PC-9 (cell line): ENCODE measurements around the gene SLC13A4. TPM values are rescaled to one million over a fixed set of nuclear protein-coding genes. Genes with fewer than 3 reads are reported as not detected.

ENCODE experiments used
- BruUV-seq: library from RNA; stranded (reverse); fragments of 400-500 nt; replicated peaks from 2 replicates; lab custom pipeline; 2021; lab: Mats Ljungman, UMichigan
- CTCF ChIA-PET: fragments of 300-600 bp; sonication (Branson Sonifier 250); formaldehyde crosslinking; loops from one replicate; lab custom pipeline; 2022; ENCODE audit warnings: antibody characterized with exemption; lab: Charles Lee
- POLR2A ChIA-PET: fragments of 300-600 bp; sonication (Branson Sonifier 250); formaldehyde crosslinking; loops from one replicate; lab custom pipeline; 2022; ENCODE audit warnings: antibody characterized with exemption; ENCODE audit not compliant: unreplicated experiment; lab: Charles Lee
- DNase-seq, 2 experiments: peaks; one replicate each; pipeline versions ENCODE4 v3.0.0 to v3.0.0-alpha.2; 2015 to 2022; ENCODE audit warnings: mixed read lengths in 1 of 2
- H2AFZ ChIP-seq: fragments of 200-600 bp; sonication (generic); 2 replicates; pipeline ENCODE4 v1.8.1; 2017; ENCODE audit warnings: antibody characterized with exemption
- H3F3A ChIP-seq: fragments of 200-600 bp; sonication (generic); 2 replicates; pipeline ENCODE4 v1.8.1; 2017; ENCODE audit warnings: antibody characterized with exemption, mild to moderate bottlenecking, low read depth; ENCODE audit not compliant: insufficient read depth
- H3K27ac ChIP-seq: fragments of 200-600 bp; sonication (generic); 2 replicates; pipeline ENCODE4 v1.6.1; 2016; ENCODE audit warnings: mixed run types
- H3K27me3 ChIP-seq: fragments of 200-600 bp; sonication (generic); 2 replicates; pipeline ENCODE4 v1.6.1; 2016; ENCODE audit warnings: low read depth, mixed run types; ENCODE audit not compliant: insufficient read depth
- H3K36me3 ChIP-seq: fragments of 200-600 bp; sonication (generic); 2 replicates; pipeline ENCODE4 v1.6.1; 2016; ENCODE audit warnings: low read depth, mixed run types
- H3K4me1 ChIP-seq: fragments of 200-600 bp; sonication (generic); replicated peaks from 2 replicates; pipeline ENCODE4 v1.6.1; 2016; ENCODE audit warnings: mixed run types; ENCODE audit not compliant: insufficient read depth
- H3K4me2 ChIP-seq: fragments of 200-600 bp; sonication (generic); 2 replicates; pipeline ENCODE4 v1.6.1; 2017; ENCODE audit warnings: mixed run types
- H3K4me3 ChIP-seq: fragments of 200-600 bp; sonication (generic); 2 replicates; pipeline ENCODE4 v1.6.1; 2016; ENCODE audit warnings: mixed run types
- H3K79me2 ChIP-seq: fragments of 200-600 bp; sonication (generic); 2 replicates; pipeline ENCODE4 v1.6.1; 2017; ENCODE audit warnings: low read depth, mixed run types
- H3K9me2 ChIP-seq: fragments of 200-600 bp; sonication (generic); 2 replicates; pipeline ENCODE4 v1.8.1; 2017; ENCODE audit warnings: mild to moderate bottlenecking; ENCODE audit not compliant: insufficient read depth
- H3K9me3 ChIP-seq: fragments of 200-600 bp; sonication (generic); 2 replicates; pipeline ENCODE4 v1.8.1; 2016; ENCODE audit warnings: low read depth; ENCODE audit not compliant: insufficient read depth
- H4K20me1 ChIP-seq: fragments of 200-600 bp; sonication (generic); 2 replicates; pipeline ENCODE4 v1.8.1; 2017; ENCODE audit not compliant: insufficient read depth
- EZH2 ChIP-seq: fragments of 200-600 bp; sonication (generic); IDR thresholded peaks from 2 replicates; pipeline ENCODE4 v1.8.0; 2017; ENCODE audit warnings: antibody characterized with exemption, low read depth
- intact Hi-C: fragments of 100-400 bp; cut with micrococcal nuclease; formaldehyde crosslinking; loops from one replicate; pipeline ENCODE4 v1.10.0; 2022; ENCODE audit not compliant: unreplicated experiment
- total RNA-seq: library from RNA; stranded (reverse); gene quantifications from 2 replicates; pipeline ENCODE4 v1.2.3, GENCODE V29; 2021
- TF ChIP-seq, protein P1 (sequence below): fragments of 200-600 bp; sonication (generic); conservative IDR thresholded peaks from 2 replicates; pipeline ENCODE4 v1.6.1; 2017; ENCODE audit warnings: mixed run types, antibody characterized with exemption, mild to moderate bottlenecking, moderate library complexity

The SLC13A4 gene
- total RNA-seq, 1 experiment from 2014 or later, result not detected

- no peak overlapping the region for H3K4me3 ChIP-seq
- no peaks in the 10 kb centered on the region for H3K79me2 ChIP-seq
- no peak overlapping the region for H2AFZ ChIP-seq
- DNase-seq, result no peak
- H3K4me2 ChIP-seq, result no peak overlapping the region
- no peaks in the 10 kb centered on the region for H3K36me3 ChIP-seq
- no TSS peak for BruUV-seq
- CTCF ChIA-PET, result no interaction called here
- H3K4me1 ChIP-seq, result peaks cover 36% of the 10 kb centered on the region
- POLR2A ChIA-PET, result no interaction called here
- no peaks in the 10 kb centered on the region for H3K9me2 ChIP-seq
- TF ChIP-seq, protein P1, sequence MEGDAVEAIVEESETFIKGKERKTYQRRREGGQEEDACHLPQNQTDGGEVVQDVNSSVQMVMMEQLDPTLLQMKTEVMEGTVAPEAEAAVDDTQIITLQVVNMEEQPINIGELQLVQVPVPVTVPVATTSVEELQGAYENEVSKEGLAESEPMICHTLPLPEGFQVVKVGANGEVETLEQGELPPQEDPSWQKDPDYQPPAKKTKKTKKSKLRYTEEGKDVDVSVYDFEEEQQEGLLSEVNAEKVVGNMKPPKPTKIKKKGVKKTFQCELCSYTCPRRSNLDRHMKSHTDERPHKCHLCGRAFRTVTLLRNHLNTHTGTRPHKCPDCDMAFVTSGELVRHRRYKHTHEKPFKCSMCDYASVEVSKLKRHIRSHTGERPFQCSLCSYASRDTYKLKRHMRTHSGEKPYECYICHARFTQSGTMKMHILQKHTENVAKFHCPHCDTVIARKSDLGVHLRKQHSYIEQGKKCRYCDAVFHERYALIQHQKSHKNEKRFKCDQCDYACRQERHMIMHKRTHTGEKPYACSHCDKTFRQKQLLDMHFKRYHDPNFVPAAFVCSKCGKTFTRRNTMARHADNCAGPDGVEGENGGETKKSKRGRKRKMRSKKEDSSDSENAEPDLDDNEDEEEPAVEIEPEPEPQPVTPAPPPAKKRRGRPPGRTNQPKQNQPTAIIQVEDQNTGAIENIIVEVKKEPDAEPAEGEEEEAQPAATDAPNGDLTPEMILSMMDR, result no peak
- TF ChIP-seq EZH2, result no peak
- H4K20me1 ChIP-seq, result no peaks in the 10 kb centered on the region
- peaks cover 5% of the 10 kb centered on the region; the same call in 1 of the 2 replicates for H3K9me3 ChIP-seq
- intact Hi-C loops, result loop anchor here (5.0 kb wide), 1 partner anchor 58 kb away; no protein-coding TSS in a partner anchor
- H3K27ac ChIP-seq, result no peak overlapping the region
- peaks cover 4% of the 10 kb centered on the region; the same call in 1 of the 2 replicates for H3F3A ChIP-seq
- no peaks in the 10 kb centered on the region for H3K27me3 ChIP-seq
Observed at GRCh38 chr7:135770139-135770710, 42.2 kb upstream of the SLC13A4 start.

GRCh38 chr7:135769005-135769802, 41.2 kb upstream of the SLC13A4 start:
- no peaks in the 10 kb centered on the region for H3K9me2 ChIP-seq
- DNase-seq, result no peak
- ChIA-PET CTCF (no interaction called here), POLR2A (no interaction called here)
- no peaks in the 10 kb centered on the region; the same call in 1 of the 2 replicates for H3F3A ChIP-seq
- H3K4me3 ChIP-seq, result no peak overlapping the region
- H3K79me2 ChIP-seq, result no peaks in the 10 kb centered on the region
- H3K4me2 ChIP-seq, result no peak overlapping the region
- intact Hi-C loops, result no loop called here
- H4K20me1 ChIP-seq, result no peaks in the 10 kb centered on the region
- no peak overlapping the region for H2AFZ ChIP-seq
- H3K27ac ChIP-seq, result no peak overlapping the region
- H3K27me3 ChIP-seq, result no peaks in the 10 kb centered on the region
- peaks cover 27% of the 10 kb centered on the region for H3K4me1 ChIP-seq
- H3K36me3 ChIP-seq, result no peaks in the 10 kb centered on the region
- no TSS peak for BruUV-seq
- TF ChIP-seq, protein P1, result no peak
- TF ChIP-seq EZH2, result no peak
- no peaks in the 10 kb centered on the region for H3K9me3 ChIP-seq

- TF ChIP-seq, protein P1, result no peak
- no peak for TF ChIP-seq EZH2
- no TSS peak for BruUV-seq
- ChIA-PET POLR2A (no interaction called here), CTCF (interaction anchor here (0.5 kb wide), 1 partner anchor 384 kb away, joined by 7 read pairs; no protein-coding TSS in a partner anchor)
- H3K4me1 ChIP-seq, result peaks cover 20% of the 10 kb centered on the region
- no peaks in the 10 kb centered on the region for H3F3A ChIP-seq
- H3K4me3 ChIP-seq, result no peak overlapping the region
- H4K20me1 ChIP-seq, result no peaks in the 10 kb centered on the region
- H3K9me3 ChIP-seq, result no peaks in the 10 kb centered on the region
- no peak overlapping the region for H3K4me2 ChIP-seq
- intact Hi-C loops, result no loop called here
- DNase-seq, result no peak
- H3K27ac ChIP-seq, result no peak overlapping the region
- no peaks in the 10 kb centered on the region for H3K27me3 ChIP-seq
- H3K79me2 ChIP-seq, result no peaks in the 10 kb centered on the region
- no peaks in the 10 kb centered on the region for H3K9me2 ChIP-seq
- H3K36me3 ChIP-seq, result no peaks in the 10 kb centered on the region
- no peak overlapping the region for H2AFZ ChIP-seq
Observed at GRCh38 chr7:135768467-135768866, 40.5 kb upstream of the SLC13A4 start.
